ENCODE data around the gene PDCD2L. TPM values are rescaled to one million over a fixed set of nuclear protein-coding genes. Genes with fewer than 3 reads are reported as not detected.

Gene PDCD2L
- total RNA-seq, 4 donors from 2014 or later, result 8.6 to 14.8 (median 12.5) TPM

- no peak for DNase-seq (ENCODE audit: extremely low spot score)
- TF ChIP-seq POLR2A (IDR thresholded peaks at IDR 0.05; ENCODE audit: low read depth) (no peak), EP300 (IDR thresholded peaks at IDR 0.05) (no peak), CTCF (IDR thresholded peaks at IDR 0.05) (no peak), POLR2AphosphoS5 (IDR thresholded peaks at IDR 0.05) (no peak)
- Histone ChIP-seq H3K4me3 (no peak overlapping the region), H3K27me3 (no peaks in the 10 kb centered on the region), H3K9me3 (no peaks in the 10 kb centered on the region), H3K4me1 (peaks cover 5 to 16% (median 12%) of the 10 kb centered on the region in 4 donors), H3K36me3 (peaks cover 28 to 48% (median 40%) of the 10 kb centered on the region in 4 donors), H3K27ac (replicated peaks in 1 of 4) (no peak overlapping the region)
- intact Hi-C loops (cut with DNase I), result no loop called here
- WGBS, result 94% methylated on average over 8 of the region's 8 CpGs
These were observed 2.1 kb upstream of the PDCD2L start for GRCh38 chr19:34402074-34402600.

GRCh38 chr19:34403784-34404108 is 453 bp upstream of the PDCD2L start:
- H3K9me3 ChIP-seq, result no peaks in the 10 kb centered on the region
- WGBS, result 40% methylated on average over 6 of the region's 6 CpGs
- H3K27me3 ChIP-seq, result no peaks in the 10 kb centered on the region
- H3K4me3 ChIP-seq, result peak overlapping the region; percentile 74 to 97 (median 89)
- intact Hi-C loops (cut with DNase I), result no loop called here
- peak overlapping the region; percentile 55 to 75 (median 66) for H3K27ac ChIP-seq (replicated peaks in 1 of 4)
- no peak for DNase-seq (ENCODE audit: extremely low spot score)
- peaks cover 5 to 16% (median 12%) of the 10 kb centered on the region in 4 donors for H3K4me1 ChIP-seq
- TF ChIP-seq EP300 (IDR thresholded peaks at IDR 0.05) (no peak), POLR2A (IDR thresholded peaks at IDR 0.05; ENCODE audit: low read depth) (no peak), CTCF (IDR thresholded peaks at IDR 0.05) (no peak), POLR2AphosphoS5 (IDR thresholded peaks at IDR 0.05) (no peak)
- H3K36me3 ChIP-seq, result peaks cover 20 to 37% (median 27%) of the 10 kb centered on the region in 4 donors

- H3K4me3 ChIP-seq, result no peak overlapping the region
- H3K27me3 ChIP-seq, result no peaks in the 10 kb centered on the region
- H3K4me1 ChIP-seq, result peaks cover 5 to 16% (median 12%) of the 10 kb centered on the region in 4 donors
- peaks cover under 1 to 29% (median 14%) of the 10 kb centered on the region in 4 donors for H3K36me3 ChIP-seq
- no peaks in the 10 kb centered on the region for H3K9me3 ChIP-seq
- H3K27ac ChIP-seq (replicated peaks in 1 of 4), result no peak overlapping the region
- intact Hi-C loops (cut with DNase I), result no loop called here
- WGBS, result 87% methylated on average over 13 of the region's 13 CpGs
- no peak for DNase-seq (ENCODE audit: extremely low spot score)
- TF ChIP-seq POLR2AphosphoS5 (IDR thresholded peaks at IDR 0.05), result no peak
These were observed 1.9 kb downstream of the PDCD2L start for GRCh38 chr19:34405892-34406660.

GRCh38 chr19:34408411-34408810 is 4.2 kb downstream of the PDCD2L start:
- WGBS, result 72% methylated on average over 8 of the region's 8 CpGs
- Histone ChIP-seq H3K9me3 (no peaks in the 10 kb centered on the region), H3K36me3 (peaks cover 0 to 42% (median 19%) of the 10 kb centered on the region in 4 donors), H3K27ac (replicated peaks in 1 of 4) (no peak overlapping the region), H3K27me3 (no peaks in the 10 kb centered on the region), H3K4me1 (peaks cover 5 to 16% (median 12%) of the 10 kb centered on the region in 4 donors), H3K4me3 (no peak overlapping the region)
- TF ChIP-seq POLR2AphosphoS5 (IDR thresholded peaks at IDR 0.05) (no peak), CTCF (IDR thresholded peaks at IDR 0.05) (no peak), POLR2A (IDR thresholded peaks at IDR 0.05; ENCODE audit: low read depth) (no peak), EP300 (IDR thresholded peaks at IDR 0.05) (no peak)
- intact Hi-C loops (cut with DNase I), result no loop called here
- DNase-seq (ENCODE audit: extremely low spot score), result no peak

Data from esophagus muscularis mucosa (tissue), 4 donors.